ENCODE results near the gene POLR3E. TPM values are rescaled to one million over a fixed set of nuclear protein-coding genes. Genes with fewer than 3 reads are reported as not detected.
A peak's percentile ranks its signal among the peaks of the same experiment; 100 is the strongest.

Gene POLR3E
- total RNA-seq, 2 experiments from 2014 or later: 74.5 to 107 TPM

DNA sequence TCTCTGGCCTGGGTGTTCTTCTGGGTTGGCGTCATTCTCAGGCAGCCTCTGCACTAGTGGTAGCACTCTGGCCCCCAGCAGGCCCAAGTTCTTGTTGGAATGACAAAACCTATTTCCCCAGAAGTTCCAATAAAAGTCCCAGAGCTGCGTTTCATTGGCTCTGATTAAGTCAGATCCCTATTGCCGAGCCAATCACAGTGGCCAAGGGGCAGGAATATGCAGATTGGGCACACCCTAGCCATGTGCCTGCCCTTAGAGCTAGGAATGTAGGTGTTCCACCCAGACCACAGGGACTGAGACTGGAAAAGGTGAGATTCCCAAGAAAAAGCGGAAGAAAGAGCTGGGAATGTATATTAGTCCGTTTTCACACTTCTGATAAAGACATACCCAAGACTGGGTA lies 44.9 kb upstream of the POLR3E start:
- ChIA-PET POLR2A (no interaction called here), CTCF (ENCODE audit: unreplicated experiment) (no interaction called here)
- Histone ChIP-seq H3K79me2 (ENCODE audit: insufficient read depth, low read depth, low read length) (no peaks in the 10 kb centered on the region), H3K4me3 (ENCODE audit: low read depth, low read length, poor library complexity, severe bottlenecking) (no peak overlapping the region), H3K9me2 (ENCODE audit: insufficient read depth, low read length) (no peaks in the 10 kb centered on the region), H3K27ac (ENCODE audit: low read depth, low read length, poor library complexity, severe bottlenecking) (no peak overlapping the region), H2AFZ (ENCODE audit: low read length) (no peak overlapping the region), H3K36me3 (ENCODE audit: insufficient read depth, low read length) (peaks cover 87% of the 10 kb centered on the region), H4K20me1 (ENCODE audit: insufficient read depth, low read length) (no peaks in the 10 kb centered on the region), H3K4me2 (ENCODE audit: low read length) (no peak overlapping the region), H3K9me3 (ENCODE audit: low read length) (peaks cover 6% of the 10 kb centered on the region; the same call in 1 of the 2 replicates), H3K4me1 (ENCODE audit: insufficient read depth, low read length, poor library complexity, severe bottlenecking) (no peaks in the 10 kb centered on the region)
- no peak for DNase-seq (ENCODE audit: low spot score)
- TF ChIP-seq, protein P1, sequence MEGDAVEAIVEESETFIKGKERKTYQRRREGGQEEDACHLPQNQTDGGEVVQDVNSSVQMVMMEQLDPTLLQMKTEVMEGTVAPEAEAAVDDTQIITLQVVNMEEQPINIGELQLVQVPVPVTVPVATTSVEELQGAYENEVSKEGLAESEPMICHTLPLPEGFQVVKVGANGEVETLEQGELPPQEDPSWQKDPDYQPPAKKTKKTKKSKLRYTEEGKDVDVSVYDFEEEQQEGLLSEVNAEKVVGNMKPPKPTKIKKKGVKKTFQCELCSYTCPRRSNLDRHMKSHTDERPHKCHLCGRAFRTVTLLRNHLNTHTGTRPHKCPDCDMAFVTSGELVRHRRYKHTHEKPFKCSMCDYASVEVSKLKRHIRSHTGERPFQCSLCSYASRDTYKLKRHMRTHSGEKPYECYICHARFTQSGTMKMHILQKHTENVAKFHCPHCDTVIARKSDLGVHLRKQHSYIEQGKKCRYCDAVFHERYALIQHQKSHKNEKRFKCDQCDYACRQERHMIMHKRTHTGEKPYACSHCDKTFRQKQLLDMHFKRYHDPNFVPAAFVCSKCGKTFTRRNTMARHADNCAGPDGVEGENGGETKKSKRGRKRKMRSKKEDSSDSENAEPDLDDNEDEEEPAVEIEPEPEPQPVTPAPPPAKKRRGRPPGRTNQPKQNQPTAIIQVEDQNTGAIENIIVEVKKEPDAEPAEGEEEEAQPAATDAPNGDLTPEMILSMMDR (conservative IDR thresholded peaks at IDR 0.05; ENCODE audit: low read length): no peak
- TF ChIP-seq EZH2phosphoT487 (IDR thresholded peaks at IDR 0.05; ENCODE audit: borderline replicate concordance, low read depth, low read length): no peak
- TSS peak; percentile 40 for BruUV-seq (replicated peaks)
- intact Hi-C loops (cut with micrococcal nuclease; ENCODE audit: unreplicated experiment): no loop called here

DNA sequence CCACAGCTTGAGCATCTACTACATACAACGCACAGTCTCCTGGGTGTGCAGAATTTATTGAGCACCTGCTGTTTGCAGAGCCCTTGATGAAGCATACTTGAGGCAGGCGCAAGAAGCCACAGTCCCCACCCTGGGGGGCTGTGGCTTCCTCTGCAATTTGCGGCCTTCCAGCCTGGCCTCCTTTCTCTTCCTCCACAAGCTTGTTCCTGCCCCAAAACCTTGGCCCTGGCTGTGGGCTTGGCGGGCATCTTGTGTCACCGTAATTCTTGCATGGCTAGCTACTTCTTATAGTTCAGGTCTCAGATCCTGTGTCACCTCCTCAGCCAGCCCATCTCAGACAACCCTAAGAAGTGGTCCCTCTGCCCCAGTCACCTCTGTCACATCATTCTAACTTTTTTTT lies 43.9 kb upstream of the POLR3E start:
- no peak overlapping the region for H2AFZ ChIP-seq (ENCODE audit: low read length)
- no peaks in the 10 kb centered on the region for H3K9me2 ChIP-seq (ENCODE audit: insufficient read depth, low read length)
- H3K27ac ChIP-seq (ENCODE audit: low read depth, low read length, poor library complexity, severe bottlenecking): no peak overlapping the region
- DNase-seq (ENCODE audit: low spot score): no peak
- ChIA-PET CTCF (ENCODE audit: unreplicated experiment) (no interaction called here), POLR2A (interaction anchor here (0.7 kb wide), 1 partner anchor 209 kb away, joined by 3 read pairs; no protein-coding TSS in a partner anchor)
- H3K9me3 ChIP-seq (ENCODE audit: low read length): peaks cover 6% of the 10 kb centered on the region; the same call in 1 of the 2 replicates
- H4K20me1 ChIP-seq (ENCODE audit: insufficient read depth, low read length): no peaks in the 10 kb centered on the region
- no peak overlapping the region for H3K4me3 ChIP-seq (ENCODE audit: low read depth, low read length, poor library complexity, severe bottlenecking)
- no peaks in the 10 kb centered on the region for H3K79me2 ChIP-seq (ENCODE audit: insufficient read depth, low read depth, low read length)
- intact Hi-C loops (cut with micrococcal nuclease; ENCODE audit: unreplicated experiment): no loop called here
- no peak for TF ChIP-seq EZH2phosphoT487 (IDR thresholded peaks at IDR 0.05; ENCODE audit: borderline replicate concordance, low read depth, low read length)
- TF ChIP-seq, protein P1 (conservative IDR thresholded peaks at IDR 0.05; ENCODE audit: low read length): no peak
- no TSS peak for BruUV-seq (replicated peaks)
- H3K4me1 ChIP-seq (ENCODE audit: insufficient read depth, low read length, poor library complexity, severe bottlenecking): no peaks in the 10 kb centered on the region
- peaks cover 91% of the 10 kb centered on the region for H3K36me3 ChIP-seq (ENCODE audit: insufficient read depth, low read length)
- no peak overlapping the region for H3K4me2 ChIP-seq (ENCODE audit: low read length)

DNA sequence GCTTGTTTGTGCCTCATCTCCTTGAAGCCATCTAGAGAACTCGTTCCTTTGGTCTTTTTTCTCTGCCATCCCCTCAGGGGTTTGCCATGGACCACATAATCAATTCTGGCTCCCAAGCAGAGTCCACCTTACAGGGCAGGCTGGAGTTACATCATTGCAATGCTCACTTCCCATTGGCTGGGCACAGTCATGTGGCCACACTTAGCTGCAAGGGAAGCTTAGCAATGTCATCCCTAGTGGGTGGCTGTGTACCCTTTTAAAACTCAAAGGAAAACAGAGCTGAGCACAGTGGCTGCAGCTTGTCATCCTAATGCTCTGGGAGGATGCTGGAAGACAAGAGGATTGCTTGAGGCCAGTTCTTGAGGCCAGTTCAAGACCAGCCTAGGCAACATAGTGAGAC lies 41.9 kb upstream of the POLR3E start:
- DNase-seq (ENCODE audit: low spot score): peak; percentile 7
- intact Hi-C loops (cut with micrococcal nuclease; ENCODE audit: unreplicated experiment): no loop called here
- peaks cover 11% of the 10 kb centered on the region for H3K9me3 ChIP-seq (ENCODE audit: low read length)
- no peak overlapping the region for H3K4me3 ChIP-seq (ENCODE audit: low read depth, low read length, poor library complexity, severe bottlenecking)
- H3K79me2 ChIP-seq (ENCODE audit: insufficient read depth, low read depth, low read length): no peaks in the 10 kb centered on the region
- H3K4me1 ChIP-seq (ENCODE audit: insufficient read depth, low read length, poor library complexity, severe bottlenecking): no peaks in the 10 kb centered on the region
- H4K20me1 ChIP-seq (ENCODE audit: insufficient read depth, low read length): no peaks in the 10 kb centered on the region
- ChIA-PET POLR2A (no interaction called here), CTCF (ENCODE audit: unreplicated experiment) (no interaction called here)
- no peak overlapping the region for H2AFZ ChIP-seq (ENCODE audit: low read length)
- H3K27ac ChIP-seq (ENCODE audit: low read depth, low read length, poor library complexity, severe bottlenecking): no peak overlapping the region
- H3K4me2 ChIP-seq (ENCODE audit: low read length): no peak overlapping the region
- no peaks in the 10 kb centered on the region for H3K9me2 ChIP-seq (ENCODE audit: insufficient read depth, low read length)
- H3K36me3 ChIP-seq (ENCODE audit: insufficient read depth, low read length): peaks cover 93% of the 10 kb centered on the region
- BruUV-seq (replicated peaks): no TSS peak
- TF ChIP-seq, protein P1 (conservative IDR thresholded peaks at IDR 0.05; ENCODE audit: low read length): no peak
- no peak for TF ChIP-seq EZH2phosphoT487 (IDR thresholded peaks at IDR 0.05; ENCODE audit: borderline replicate concordance, low read depth, low read length)

All from OCI-LY7 (cell line).